Stimulated activated CD8-positive, alpha-beta memory T cell treated with anti-CD3 and anti-CD28 coated beads, Interleukin-4, amount 100 ng/mL, for 24 hours (primary cell): ENCODE results near the gene SHE.

Experiments used
- DNase-seq: peaks from one replicate; pipeline ENCODE4 v3.0.0-alpha.2; 2020; ENCODE audit warnings: low read depth

Gene SHE

GRCh38 chr1:154478639-154479038 is 23.6 kb downstream of the SHE start:
- no peak for DNase-seq

- no peak for DNase-seq
Measured at GRCh38 chr1:154478013-154478412, 24.2 kb downstream of the SHE start.

- no peak for DNase-seq
Measured at GRCh38 chr1:154476791-154477190, 25.4 kb downstream of the SHE start.

GRCh38 chr1:154474802-154475201 is 27.4 kb downstream of the SHE start:
- DNase-seq, result no peak

GRCh38 chr1:154471304-154471703 is 30.9 kb downstream of the SHE start:
- DNase-seq, result no peak

GRCh38 chr1:154469844-154470560 is 32.2 kb downstream of the SHE start:
- no peak for DNase-seq

- DNase-seq, result no peak
Measured at GRCh38 chr1:154468535-154469250, 33.5 kb downstream of the SHE start.

- DNase-seq, result no peak
Measured at GRCh38 chr1:154467434-154468102, 34.6 kb downstream of the SHE start.

GRCh38 chr1:154466921-154467417 is 35.2 kb downstream of the SHE start:
- no peak for DNase-seq

GRCh38 chr1:154466206-154466605 is 36.0 kb downstream of the SHE start:
- no peak for DNase-seq

GRCh38 chr1:154465621-154466195 is 36.5 kb downstream of the SHE start:
- DNase-seq, result no peak

- peak; percentile 39 for DNase-seq
Measured at GRCh38 chr1:154463512-154463990, 38.7 kb downstream of the SHE start.

GRCh38 chr1:154460695-154461260 is 41.4 kb downstream of the SHE start:
- DNase-seq, result no peak

- no peak for DNase-seq
Measured at GRCh38 chr1:154459080-154459479, 43.1 kb downstream of the SHE start.

- no peak for DNase-seq
Measured at GRCh38 chr1:154456631-154457030, 45.6 kb downstream of the SHE start.

GRCh38 chr1:154454386-154455120 is 47.7 kb downstream of the SHE start:
- no peak for DNase-seq

- no peak for DNase-seq
Measured at GRCh38 chr1:154453574-154454352, 48.4 kb downstream of the SHE start.

GRCh38 chr1:154453161-154453560 is 49.1 kb downstream of the SHE start:
- DNase-seq, result no peak

GRCh38 chr1:154448331-154448811 is 53.8 kb downstream of the SHE start:
- DNase-seq, result no peak

GRCh38 chr1:154446789-154447188 is 55.4 kb downstream of the SHE start:
- DNase-seq, result no peak
